Sigmoid colon (tissue), 7 donors: ENCODE measurements around the gene STN1. TPM values are rescaled to one million over a fixed set of nuclear protein-coding genes. Genes with fewer than 3 reads are reported as not detected.

ENCODE experiments used
- DNase-seq: peaks from one replicate; pipeline ENCODE4 v3.0.0-alpha.2; 2019
- H3K27ac ChIP-seq, 4 donors: fragments of 200-600 bp; sonication (generic); one replicate each; pipeline ENCODE4 v1.5.1; 2016 to 2019; ENCODE audit warnings: mild to moderate bottlenecking in 1 of 4
- H3K27me3 ChIP-seq, 3 donors: fragments of 200-600 bp; sonication (generic); one replicate each; pipeline ENCODE4 v1.5.1; 2019; ENCODE audit warnings: mild to moderate bottlenecking in 1 of 3
- H3K36me3 ChIP-seq, 4 donors: fragments of 200-600 bp; sonication (generic); one replicate each; pipeline ENCODE4 v1.5.1; 2016 to 2019
- H3K4me1 ChIP-seq, 4 donors: fragments of 200-600 bp; sonication (generic); one replicate each; pipeline ENCODE4 v1.5.1; 2017 to 2019
- H3K4me3 ChIP-seq, 4 donors: fragments of 200-600 bp; sonication (generic); one replicate each; pipeline ENCODE4 v1.5.1; 2017 to 2019; ENCODE audit warnings: mild to moderate bottlenecking in 2 of 4, moderate library complexity in 1 of 4
- H3K9me3 ChIP-seq, 4 donors: fragments of 200-600 bp in 3 of 4; sonication (generic) in 3 of 4; one replicate each; pipeline versions ENCODE4 v1.5.1 to v1.6.1; 2013 to 2019
- EP300 ChIP-seq, 4 donors: sonication (generic); formaldehyde crosslinking; IDR thresholded peaks; one replicate each; pipeline ENCODE4 v1.6.1; 2017; ENCODE audit warnings: antibody characterized with exemption in 4 of 4
- POLR2A ChIP-seq, 2 donors: fragments of 450-650 bp; IDR thresholded peaks; one replicate each; pipeline ENCODE4 v1.6.1; 2016; ENCODE audit warnings: antibody characterized with exemption in 2 of 2, mild to moderate bottlenecking in 2 of 2, moderate library complexity in 2 of 2
- POLR2AphosphoS5 ChIP-seq, 4 donors: sonication (generic); formaldehyde crosslinking; IDR thresholded peaks; one replicate each; pipeline ENCODE4 v1.6.1; 2017; ENCODE audit warnings: antibody characterized with exemption in 4 of 4
- WGBS, 2 donors: extraction: QIAGEN DNeasy Blood & Tissue Kit; methylation state at CpG; one replicate each; pipeline ENCODE4 v1.1.7; 2013; 5-methylcytosine and 5-hydroxymethylcytosine counted together
- intact Hi-C: fragments of 100-400 bp; cut with DNase I; formaldehyde crosslinking; loops from one replicate; pipeline ENCODE4 v1.15.1; 2023
- polyA plus RNA-seq, 3 donors: library from polyadenylated mRNA; stranded (reverse); fragments of 200-250 nt; gene quantifications; one replicate each; pipeline ENCODE4 v1.2.3, GENCODE V29; 2013
- total RNA-seq, 4 donors: library from RNA; depleted of rRNA; stranded (reverse); fragments of >200 nt; gene quantifications; one replicate each; pipeline ENCODE4 v1.1.0, GENCODE V29; 2016
- TF ChIP-seq, protein P1 (sequence below), 4 experiments: fragments of 450-650 bp in 3 of 4; fragments of 200-600 bp in 1 of 4; IDR thresholded peaks; one replicate each; pipeline ENCODE4 v1.5.1; 2016 to 2019; ENCODE audit warnings: antibody characterized with exemption in 4 of 4, mild to moderate bottlenecking in 3 of 4, moderate library complexity in 2 of 4
- donor health status: healthy with polysubstance abuse.
- donor health status: Bipolar disorder and iron deficiency.
- donor health status: healthy.

Gene STN1
- total and polyA plus RNA-seq, 7 donors: 16.0 to 27.7 (median 22.4) TPM

GRCh38 chr10:103870516-103870915, 47.5 kb downstream of the STN1 start:
- Histone ChIP-seq H3K36me3 (no peaks in the 10 kb centered on the region), H3K9me3 (no peaks in the 10 kb centered on the region), H3K27me3 (no peaks in the 10 kb centered on the region), H3K27ac (no peak overlapping the region), H3K4me1 (no peaks in the 10 kb centered on the region), H3K4me3 (no peak overlapping the region)
- WGBS, 2 donors: 82 to 87% methylated on average over 8 of the region's 8 CpGs
- intact Hi-C loops: no loop called here
- DNase-seq: no peak
- TF ChIP-seq POLR2A (IDR thresholded peaks at IDR 0.05): no peak
- no peak for TF ChIP-seq EP300 (IDR thresholded peaks at IDR 0.05)
- TF ChIP-seq, protein P1, sequence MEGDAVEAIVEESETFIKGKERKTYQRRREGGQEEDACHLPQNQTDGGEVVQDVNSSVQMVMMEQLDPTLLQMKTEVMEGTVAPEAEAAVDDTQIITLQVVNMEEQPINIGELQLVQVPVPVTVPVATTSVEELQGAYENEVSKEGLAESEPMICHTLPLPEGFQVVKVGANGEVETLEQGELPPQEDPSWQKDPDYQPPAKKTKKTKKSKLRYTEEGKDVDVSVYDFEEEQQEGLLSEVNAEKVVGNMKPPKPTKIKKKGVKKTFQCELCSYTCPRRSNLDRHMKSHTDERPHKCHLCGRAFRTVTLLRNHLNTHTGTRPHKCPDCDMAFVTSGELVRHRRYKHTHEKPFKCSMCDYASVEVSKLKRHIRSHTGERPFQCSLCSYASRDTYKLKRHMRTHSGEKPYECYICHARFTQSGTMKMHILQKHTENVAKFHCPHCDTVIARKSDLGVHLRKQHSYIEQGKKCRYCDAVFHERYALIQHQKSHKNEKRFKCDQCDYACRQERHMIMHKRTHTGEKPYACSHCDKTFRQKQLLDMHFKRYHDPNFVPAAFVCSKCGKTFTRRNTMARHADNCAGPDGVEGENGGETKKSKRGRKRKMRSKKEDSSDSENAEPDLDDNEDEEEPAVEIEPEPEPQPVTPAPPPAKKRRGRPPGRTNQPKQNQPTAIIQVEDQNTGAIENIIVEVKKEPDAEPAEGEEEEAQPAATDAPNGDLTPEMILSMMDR (IDR thresholded peaks at IDR 0.05): no peak
- TF ChIP-seq POLR2AphosphoS5 (IDR thresholded peaks at IDR 0.05): no peak

GRCh38 chr10:103869336-103869735, 48.6 kb downstream of the STN1 start:
- no peak for DNase-seq
- 69 to 79% methylated on average over 4 of the region's 4 CpGs for WGBS, 2 donors
- Histone ChIP-seq H3K27ac (no peak overlapping the region), H3K4me3 (no peak overlapping the region), H3K9me3 (peaks cover 0 to 7% (median 5%) of the 10 kb centered on the region in 4 donors), H3K36me3 (no peaks in the 10 kb centered on the region), H3K27me3 (no peaks in the 10 kb centered on the region), H3K4me1 (no peaks in the 10 kb centered on the region)
- intact Hi-C loops: no loop called here
- TF ChIP-seq EP300 (IDR thresholded peaks at IDR 0.05) (no peak), POLR2A (IDR thresholded peaks at IDR 0.05) (no peak), POLR2AphosphoS5 (IDR thresholded peaks at IDR 0.05) (no peak)
- TF ChIP-seq, protein P1 (IDR thresholded peaks at IDR 0.05): no peak

- intact Hi-C loops: no loop called here
- DNase-seq: no peak
These were observed 49.8 kb downstream of the STN1 start for GRCh38 chr10:103868200-103868599.

DNA sequence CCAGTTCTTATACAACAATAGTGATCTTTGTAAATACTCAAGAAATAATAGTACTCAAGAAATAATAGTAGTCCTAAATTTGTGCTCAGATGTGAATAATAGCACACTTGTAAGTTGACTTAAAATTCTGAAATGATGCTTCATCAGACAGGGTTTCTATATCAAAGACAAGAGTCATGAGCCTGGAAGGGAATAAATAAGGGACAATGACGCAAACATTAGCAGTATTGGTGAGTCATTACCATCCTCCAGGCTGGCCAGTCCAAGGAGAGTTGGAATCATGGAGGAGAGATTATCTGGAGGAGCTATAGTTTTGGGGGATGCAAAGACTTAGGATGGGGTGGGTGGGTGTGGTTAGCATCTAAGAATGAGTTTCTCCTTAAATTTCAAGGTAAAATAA, 56.5 kb downstream of the STN1 start:
- 91 to 96% methylated on average over 1 of the region's 1 CpG for WGBS, 2 donors
- H3K36me3 ChIP-seq: no peaks in the 10 kb centered on the region
- no peaks in the 10 kb centered on the region for H3K27me3 ChIP-seq
- no peak for DNase-seq
- TF ChIP-seq, protein P1 (IDR thresholded peaks at IDR 0.05): no peak
- no peak for TF ChIP-seq POLR2AphosphoS5 (IDR thresholded peaks at IDR 0.05)
- no peak for TF ChIP-seq POLR2A (IDR thresholded peaks at IDR 0.05)
- no peak for TF ChIP-seq EP300 (IDR thresholded peaks at IDR 0.05)
- peaks cover 0 to 7% (median 5%) of the 10 kb centered on the region in 4 donors for H3K9me3 ChIP-seq
- H3K27ac ChIP-seq: no peak overlapping the region
- H3K4me1 ChIP-seq: no peaks in the 10 kb centered on the region
- intact Hi-C loops: no loop called here
- no peak overlapping the region for H3K4me3 ChIP-seq

More at GRCh38 chr10:103868200-103868599, 49.8 kb downstream of the STN1 start:
- WGBS, 2 donors: 69 to 87% methylated on average over 1 of the region's 1 CpG
- TF ChIP-seq POLR2AphosphoS5 (IDR thresholded peaks at IDR 0.05) (no peak), EP300 (IDR thresholded peaks at IDR 0.05) (no peak), POLR2A (IDR thresholded peaks at IDR 0.05) (no peak)
- TF ChIP-seq, protein P1 (IDR thresholded peaks at IDR 0.05): no peak
- peaks cover 0 to 7% (median 5%) of the 10 kb centered on the region in 4 donors for H3K9me3 ChIP-seq
- no peaks in the 10 kb centered on the region for H3K36me3 ChIP-seq
- no peaks in the 10 kb centered on the region for H3K27me3 ChIP-seq
- no peak overlapping the region for H3K27ac ChIP-seq
- no peaks in the 10 kb centered on the region for H3K4me1 ChIP-seq
- no peak overlapping the region for H3K4me3 ChIP-seq
